NCI-H2196 treated with DMSO at 0.1 percent for 48 hours (cell line): ENCODE measurements around the gene SLC25A19.
"Not testable (repeated sequence)": the region's sequence is repeated elsewhere in the genome, so short reads cannot be mapped to it uniquely, and the experiment has no call there.

Experiments used
- DNase-seq: peaks from one replicate; lab custom pipeline; 2025; ENCODE audit not compliant: unreplicated experiment; lab: John Stamatoyannopoulos, UW

The SLC25A19 gene

GRCh38 chr17:75267411-75268232, 21.6 kb downstream of the SLC25A19 start:
- DNase-seq = peak; percentile 73

GRCh38 chr17:75267153-75267410, 22.2 kb downstream of the SLC25A19 start:
- no peak for DNase-seq

GRCh38 chr17:75266316-75267152, 22.7 kb downstream of the SLC25A19 start:
- DNase-seq = peak; percentile 86

GRCh38 chr17:75265614-75266315, 23.5 kb downstream of the SLC25A19 start:
- no peak for DNase-seq

GRCh38 chr17:75263055-75263454, 26.2 kb downstream of the SLC25A19 start:
- DNase-seq = no peak

GRCh38 chr17:75262112-75262606, 27.1 kb downstream of the SLC25A19 start:
- DNase-seq = no peak

DNA sequence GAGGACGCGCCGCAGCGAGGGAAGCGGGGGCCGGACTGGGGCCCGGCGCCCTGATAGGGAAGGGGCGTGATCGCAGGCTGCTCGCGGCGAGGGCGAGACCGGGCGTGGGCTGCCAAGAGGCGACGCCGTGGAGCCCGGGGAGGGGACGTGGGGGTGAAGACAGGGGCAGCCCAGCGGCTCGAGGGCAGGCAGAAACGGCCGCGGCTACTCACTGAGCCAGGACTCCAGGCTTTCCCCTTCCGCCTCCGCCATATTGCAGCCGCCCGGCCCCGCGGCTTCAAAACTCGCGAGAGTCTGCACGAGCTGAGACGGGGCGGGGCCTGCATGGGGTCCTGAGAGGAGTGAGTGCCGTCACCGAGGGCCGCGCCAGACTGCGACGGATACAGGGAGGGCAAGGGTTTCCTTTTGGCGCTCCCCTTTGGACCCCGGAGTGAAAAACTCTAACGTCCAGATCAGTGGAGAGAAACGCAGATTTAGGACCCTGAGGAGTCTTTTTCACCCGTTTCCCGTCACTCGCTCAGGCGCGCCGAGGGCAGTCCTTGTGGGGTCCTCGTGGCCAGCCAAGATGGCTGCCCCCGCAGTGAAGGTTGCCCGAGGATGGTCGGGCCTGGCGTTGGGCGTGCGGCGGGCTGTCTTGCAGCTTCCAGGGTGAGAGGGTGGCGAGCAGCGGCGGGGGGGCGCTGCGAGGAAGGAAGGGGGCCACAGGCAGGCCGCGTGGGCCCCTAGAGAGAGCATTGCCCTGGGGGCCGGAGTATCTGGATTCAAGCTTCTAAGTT, 27.7 kb downstream of the SLC25A19 start, which contains the start of the genes GGA3 and MRPS7:
TSS of gene GGA3 (minus strand) at position 271 of the 776 bp plus-strand sequence. CDS start at position 252, 19 bp downstream.
TSS of gene MRPS7 (plus strand) at position 544 of the 776 bp plus-strand sequence. CDS start at position 566, 22 bp downstream.
- peak; percentile 78 for DNase-seq

- DNase-seq = no peak
Measured at GRCh38 chr17:75260641-75261335, 28.4 kb downstream of the SLC25A19 start.

- not testable (repeated sequence) for DNase-seq
Measured at GRCh38 chr17:75257228-75257627, 32.0 kb downstream of the SLC25A19 start.

- DNase-seq = not testable (repeated sequence)
Measured at GRCh38 chr17:75255954-75256698, 33.1 kb downstream of the SLC25A19 start.

- no peak for DNase-seq
Measured at GRCh38 chr17:75252039-75252816, 37.0 kb downstream of the SLC25A19 start.

- DNase-seq = no peak
Measured at GRCh38 chr17:75250009-75250471, 39.2 kb downstream of the SLC25A19 start.

DNA sequence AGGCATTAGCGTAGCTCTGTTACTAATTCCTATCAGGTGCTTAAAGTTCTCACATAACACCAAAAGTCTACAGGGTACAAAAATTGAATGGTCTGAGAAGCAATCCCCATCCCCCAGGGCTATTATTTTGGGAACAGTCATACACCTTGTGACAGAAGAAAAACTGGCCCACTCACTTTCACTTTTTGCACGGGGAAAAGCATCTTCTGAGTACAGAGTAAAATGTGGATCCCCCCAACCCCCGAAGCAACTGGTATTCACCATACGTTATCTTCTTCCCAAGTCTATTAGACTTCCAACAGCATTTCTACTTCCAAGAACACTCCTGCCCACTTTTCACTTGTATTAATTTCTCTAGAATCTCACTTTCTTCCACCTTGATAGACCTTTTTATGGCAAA, 39.7 kb downstream of the SLC25A19 start:
- no peak for DNase-seq

GRCh38 chr17:75246404-75246803, 42.8 kb downstream of the SLC25A19 start:
- no peak for DNase-seq

- DNase-seq = no peak
Measured at GRCh38 chr17:75245011-75245410, 44.2 kb downstream of the SLC25A19 start.

- no peak for DNase-seq
Measured at GRCh38 chr17:75244133-75244866, 44.9 kb downstream of the SLC25A19 start.

GRCh38 chr17:75242461-75243042, 46.7 kb downstream of the SLC25A19 start:
- no peak for DNase-seq
